Keratinocyte (primary cell): Measurements from ENCODE around the gene OLFML3. TPM values are rescaled to one million over a fixed set of nuclear protein-coding genes. Genes with fewer than 3 reads are reported as not detected.

Experiments
- DNase-seq: peaks from one replicate; pipeline ENCODE4 v3.0.0-alpha.2; 2011; ENCODE audit warnings: low read depth, missing footprints, low spot score
- FAIRE-seq: peaks from 2 replicates; lab custom pipeline; 2011; peaks lifted over from hg19 to GRCh38; lab: Jason Lieb, UNC
- H2AFZ ChIP-seq: 2 replicates; pipeline ENCODE4 v1.6.0; 2012; ENCODE audit warnings: low read length, control low read depth, inconsistent platforms; ENCODE audit not compliant: control insufficient read depth
- H3K27ac ChIP-seq: 2 replicates; pipeline ENCODE4 v1.5.1; 2011; ENCODE audit warnings: low read length; ENCODE audit not compliant: control insufficient read depth, insufficient read depth
- H3K27me3 ChIP-seq: 3 replicates; pipeline ENCODE4 v1.6.0; 2011; ENCODE audit warnings: low read length; ENCODE audit not compliant: control insufficient read depth, insufficient read depth; ENCODE audit errors: extremely low read depth
- H3K36me3 ChIP-seq, 2 experiments: 2 replicates in 1 of 2; 3 replicates in 1 of 2; pipeline ENCODE4 v1.5.1; 2011; ENCODE audit warnings: low read length in 2 of 2, mild to moderate bottlenecking in 1 of 2; ENCODE audit not compliant: control insufficient read depth in 2 of 2, insufficient read depth in 2 of 2; ENCODE audit errors: extremely low read depth in 1 of 2
- H3K4me1 ChIP-seq: 3 replicates; pipeline ENCODE4 v1.5.1; 2011; ENCODE audit warnings: low read length; ENCODE audit not compliant: control insufficient read depth, insufficient read depth; ENCODE audit errors: extremely low read depth
- H3K4me2 ChIP-seq: 3 replicates; pipeline ENCODE4 v1.6.0; 2011; ENCODE audit warnings: low read depth, low read length; ENCODE audit not compliant: control insufficient read depth, insufficient read depth; ENCODE audit errors: extremely low read depth
- H3K4me3 ChIP-seq, 3 experiments: fragments of 200-600 bp in 1 of 3; sonication (generic) in 1 of 3; 2 replicates in 2 of 3; 3 replicates in 1 of 3; pipeline ENCODE4 v1.5.1; 2011 to 2016; ENCODE audit warnings: low read length in 3 of 3, mild to moderate bottlenecking in 3 of 3, control low read depth in 2 of 3, inconsistent platforms in 1 of 3, low read depth in 1 of 3, mixed read lengths in 1 of 3, mixed run types in 1 of 3, moderate library complexity in 1 of 3; ENCODE audit not compliant: control insufficient read depth in 2 of 3, insufficient read depth in 2 of 3; ENCODE audit errors: extremely low read depth in 1 of 3
- H3K79me2 ChIP-seq: 2 replicates; pipeline ENCODE4 v1.6.0; 2012; ENCODE audit warnings: low read length; ENCODE audit not compliant: control insufficient read depth, insufficient read depth
- H3K9ac ChIP-seq: 3 replicates; pipeline ENCODE4 v1.6.0; 2011; ENCODE audit warnings: low read length; ENCODE audit not compliant: control insufficient read depth, insufficient read depth; ENCODE audit errors: extremely low read depth
- H3K9me1 ChIP-seq: 3 replicates; pipeline ENCODE4 v1.6.0; 2011; ENCODE audit warnings: low read length; ENCODE audit not compliant: control insufficient read depth, insufficient read depth; ENCODE audit errors: extremely low read depth
- H3K9me3 ChIP-seq: 2 replicates; pipeline ENCODE4 v1.5.1; 2012; ENCODE audit warnings: low read depth, low read length; ENCODE audit not compliant: control insufficient read depth
- H4K20me1 ChIP-seq: 3 replicates; pipeline ENCODE4 v1.6.0; 2011; ENCODE audit warnings: low read length; ENCODE audit not compliant: control insufficient read depth, insufficient read depth; ENCODE audit errors: extremely low read depth
- CTCF ChIP-seq, 3 experiments: IDR thresholded peaks in 1 of 3; conservative IDR thresholded peaks in 1 of 3; optimal IDR thresholded peaks in 1 of 3; 2 replicates in 2 of 3; 3 replicates in 1 of 3; pipeline versions ENCODE3 to v1.5.1; 2011; ENCODE audit warnings: low read length in 3 of 3, mild to moderate bottlenecking in 3 of 3, moderate library complexity in 2 of 3, control low read depth in 1 of 3, inconsistent platforms in 1 of 3; ENCODE audit not compliant: insufficient read depth in 2 of 3; ENCODE audit errors: extremely low read depth in 1 of 3
- EZH2 ChIP-seq: IDR thresholded peaks from one replicate; pipeline ENCODE4 v1.6.1; 2012; ENCODE audit warnings: inconsistent platforms, mild to moderate bottlenecking, low read length, moderate library complexity
- dilution Hi-C: fragments of 300-500 bp; cut with MboI; formaldehyde crosslinking; loops from one replicate; pipeline ENCODE4 v1.7.0; 2020; ENCODE audit warnings: low sequenced_read_pairs; ENCODE audit not compliant: extremely low pct_ligation_motif_present
- polyA plus RNA-seq, 5 experiments: library from polyadenylated mRNA; depleted of rRNA in 3 of 5; stranded (reverse) in 3 of 5; stranded (forward) in 1 of 5; unstranded in 1 of 5; fragments of >200 nt; gene quantifications; 1 replicate in 1 of 5; 2 replicates in 3 of 5; 3 replicates in 1 of 5; pipeline versions ENCODE4 v1.2.1 to v1.2.3, GENCODE V29; 2011 to 2012; ENCODE audit warnings: missing spikeins in 2 of 5, low read depth in 1 of 5, low replicate concordance in 1 of 5

Gene OLFML3
- polyA plus RNA-seq, 1 donor (not counting 4 experiments of a cell fraction or from before 2014, with no cell fraction given): 4.4 TPM

GRCh38 chr1:113942527-113942926, 36.7 kb upstream of the OLFML3 start:
- FAIRE-seq: no peak
- no peak for DNase-seq
- Histone ChIP-seq H3K27ac (no peak overlapping the region), H3K27me3 (no peaks in the 10 kb centered on the region), H2AFZ (no peak overlapping the region), H3K36me3 (peaks cover 4 to 13% of the 10 kb centered on the region in 2 experiments), H3K4me2 (no peak overlapping the region), H3K4me1 (no peaks in the 10 kb centered on the region), H3K9ac (no peak overlapping the region), H3K4me3 (no peak overlapping the region), H4K20me1 (no peaks in the 10 kb centered on the region), H3K9me3 (no peaks in the 10 kb centered on the region), H3K9me1 (peaks cover 2% of the 10 kb centered on the region), H3K79me2 (peaks cover 60% of the 10 kb centered on the region)
- TF ChIP-seq CTCF (optimal IDR thresholded peaks at IDR 0.05 in 1 of 3, IDR thresholded peaks at IDR 0.05 in 1 of 3, conservative IDR thresholded peaks at IDR 0.05 in 1 of 3; ENCODE audit: extremely low read depth in 1 of 3, insufficient read depth in 2 of 3, low read length in 3 of 3): no peak
- TF ChIP-seq EZH2: no peak
- dilution Hi-C loops: no loop called here

DNA sequence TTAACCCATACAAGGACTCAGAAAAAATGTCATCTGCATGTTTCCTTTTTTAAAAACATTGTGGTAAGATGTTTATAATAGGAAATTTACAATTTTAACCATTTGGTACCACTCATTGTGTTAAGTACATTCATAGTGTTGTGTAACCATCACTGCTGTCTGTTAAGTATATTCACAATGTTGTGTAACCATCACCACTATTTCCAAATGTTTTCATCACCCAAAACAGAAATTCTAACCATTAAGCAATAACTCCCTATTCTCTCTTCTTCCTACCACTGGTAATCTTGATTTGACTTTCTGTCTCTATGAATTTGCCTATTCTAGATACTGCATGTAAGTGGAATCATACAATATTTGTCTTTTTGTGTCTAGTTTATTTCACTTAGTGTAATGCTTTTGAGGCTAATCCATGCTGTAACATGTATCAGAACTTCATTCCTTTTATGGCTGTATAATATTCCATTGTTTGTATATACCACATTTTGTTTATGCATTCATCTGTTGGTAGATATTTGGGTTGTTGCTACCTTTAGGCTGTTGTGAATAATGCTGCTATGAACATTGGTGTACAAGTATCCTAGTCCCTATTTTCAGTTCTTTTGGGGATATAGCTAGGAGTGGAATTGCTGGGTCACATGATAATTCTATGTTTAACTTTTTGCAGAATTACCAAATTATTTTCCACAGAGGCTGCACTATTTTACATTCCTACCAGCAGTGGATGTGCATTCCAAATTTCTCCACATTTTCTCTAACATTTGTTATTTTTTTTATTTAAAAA, 36.1 kb upstream of the OLFML3 start:
- no peak for TF ChIP-seq CTCF (optimal IDR thresholded peaks at IDR 0.05 in 1 of 3, IDR thresholded peaks at IDR 0.05 in 1 of 3, conservative IDR thresholded peaks at IDR 0.05 in 1 of 3; ENCODE audit: extremely low read depth in 1 of 3, insufficient read depth in 2 of 3, low read length in 3 of 3)
- no peak for TF ChIP-seq EZH2
- peaks cover 56% of the 10 kb centered on the region for H3K79me2 ChIP-seq

More for the DNA sequence above, 36.1 kb upstream of the OLFML3 start:
- H3K4me2 ChIP-seq: no peak overlapping the region
- no peaks in the 10 kb centered on the region for H3K27me3 ChIP-seq
- no peak overlapping the region for H2AFZ ChIP-seq
- peaks cover 4 to 13% of the 10 kb centered on the region in 2 experiments for H3K36me3 ChIP-seq
- no peaks in the 10 kb centered on the region for H3K4me1 ChIP-seq
- H3K9me3 ChIP-seq: no peaks in the 10 kb centered on the region
- H3K4me3 ChIP-seq: no peak overlapping the region
- H3K27ac ChIP-seq: no peak overlapping the region
- DNase-seq (no peak), FAIRE-seq (no peak)
- no peaks in the 10 kb centered on the region for H3K9me1 ChIP-seq
- dilution Hi-C loops: no loop called here
- no peaks in the 10 kb centered on the region for H4K20me1 ChIP-seq
- H3K9ac ChIP-seq: no peak overlapping the region
